Measurements from ENCODE around the gene HACD2.

HACD2 gene

GRCh38 chr3:123442908-123443307 is 141.9 kb downstream of the HACD2 start:
- no peak for DNase-seq

- DNase-seq, result no peak
Observed at GRCh38 chr3:123442125-123442524, 142.7 kb downstream of the HACD2 start.

All from amniotic stem cell (primary cell).